ENCODE results near the gene OAT. TPM values are rescaled to one million over a fixed set of nuclear protein-coding genes. Genes with fewer than 3 reads are reported as not detected.
"Not testable (repeated sequence)": the region's sequence is repeated elsewhere in the genome, so short reads cannot be mapped to it uniquely, and the experiment has no call there.

The OAT gene
- total RNA-seq, 1 donor from 2014 or later, result 97.1 TPM

DNA sequence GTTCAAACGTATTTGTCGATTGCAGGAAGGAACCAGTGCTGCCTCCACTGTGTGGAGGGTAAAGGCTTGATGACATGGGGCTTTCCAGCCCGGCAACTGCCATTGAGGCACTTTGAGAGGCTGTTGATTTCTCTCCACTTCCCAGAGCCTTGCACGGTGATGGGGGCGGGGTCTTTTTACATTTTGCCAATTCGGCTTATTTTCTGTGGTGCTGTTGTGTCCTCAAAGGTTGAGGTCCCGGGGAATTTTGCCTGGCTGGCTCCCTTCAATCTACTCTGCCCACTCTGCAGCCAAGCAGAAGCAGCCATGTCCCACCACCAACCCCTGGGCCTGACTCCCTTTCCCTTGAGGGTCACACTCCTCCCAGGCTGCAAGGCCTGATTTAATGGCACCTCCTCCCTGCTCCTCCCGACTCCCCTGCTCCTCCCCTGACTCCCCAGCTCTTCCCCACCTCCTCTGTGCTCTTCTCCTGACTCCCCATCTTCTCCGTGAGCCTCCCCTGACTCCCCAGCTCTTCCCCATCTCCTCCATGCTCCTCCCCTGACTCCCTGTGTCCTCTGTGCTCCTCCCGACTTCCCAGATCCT is 39.0 kb downstream of the OAT start:
- DNase-seq (ENCODE audit: extremely low read depth, low read depth, low spot score), result no peak

GRCh38 chr10:124378881-124379471 is 39.7 kb downstream of the OAT start:
- no peak for DNase-seq (ENCODE audit: extremely low read depth, low read depth, low spot score)

GRCh38 chr10:124378271-124378670 is 40.5 kb downstream of the OAT start:
- DNase-seq (ENCODE audit: extremely low read depth, low read depth, low spot score), result no peak

DNA sequence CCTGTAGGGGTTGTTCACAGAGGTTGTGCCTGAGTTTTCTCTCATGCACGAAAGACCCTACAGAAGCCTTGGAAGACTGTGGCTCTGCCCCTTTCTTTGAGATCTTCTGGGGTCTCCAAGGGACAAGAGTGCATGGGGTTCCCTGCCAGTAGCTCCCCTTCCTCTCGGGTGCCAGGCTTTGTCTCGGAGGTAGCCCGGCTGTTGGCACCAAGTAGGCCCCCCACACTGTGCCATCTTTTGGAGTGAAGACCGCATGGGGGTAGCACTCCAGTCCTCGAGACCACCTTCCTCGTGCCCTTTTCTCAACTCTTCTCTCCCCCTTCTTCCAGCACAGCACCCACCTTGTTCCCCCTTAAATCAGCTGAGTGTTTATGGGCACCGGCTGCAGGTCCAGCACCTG is 41.6 kb downstream of the OAT start:
- DNase-seq (ENCODE audit: extremely low read depth, low read depth, low spot score), result no peak

- no peak for DNase-seq (ENCODE audit: extremely low read depth, low read depth, low spot score)
Observed at GRCh38 chr10:124376411-124376810, 42.3 kb downstream of the OAT start.

DNA sequence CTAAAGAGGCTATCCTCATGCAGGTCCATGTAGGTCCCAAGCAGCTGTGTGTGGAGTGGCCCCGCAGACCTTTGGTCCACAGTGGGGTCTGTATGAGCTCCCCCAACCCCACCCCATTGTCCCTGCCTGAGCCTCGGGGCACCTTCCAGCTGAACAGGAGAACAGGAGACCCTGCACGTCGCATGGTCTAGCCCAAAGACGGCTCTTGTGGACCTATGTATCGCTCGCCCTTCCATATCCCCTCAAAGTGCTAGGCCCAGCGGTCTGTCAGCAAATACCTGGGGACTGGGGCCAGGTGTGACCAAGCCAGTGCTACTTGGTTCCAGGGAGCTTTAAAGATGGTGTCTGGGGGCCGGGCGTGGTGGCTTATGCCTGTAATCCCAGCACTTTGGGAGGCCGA is 43.0 kb downstream of the OAT start:
- no peak for DNase-seq (ENCODE audit: extremely low read depth, low read depth, low spot score)

GRCh38 chr10:124375353-124375614 is 43.4 kb downstream of the OAT start:
- no peak for DNase-seq (ENCODE audit: extremely low read depth, low read depth, low spot score)

- DNase-seq (ENCODE audit: extremely low read depth, low read depth, low spot score), result no peak
Observed at GRCh38 chr10:124374535-124375352, 44.0 kb downstream of the OAT start.

DNA sequence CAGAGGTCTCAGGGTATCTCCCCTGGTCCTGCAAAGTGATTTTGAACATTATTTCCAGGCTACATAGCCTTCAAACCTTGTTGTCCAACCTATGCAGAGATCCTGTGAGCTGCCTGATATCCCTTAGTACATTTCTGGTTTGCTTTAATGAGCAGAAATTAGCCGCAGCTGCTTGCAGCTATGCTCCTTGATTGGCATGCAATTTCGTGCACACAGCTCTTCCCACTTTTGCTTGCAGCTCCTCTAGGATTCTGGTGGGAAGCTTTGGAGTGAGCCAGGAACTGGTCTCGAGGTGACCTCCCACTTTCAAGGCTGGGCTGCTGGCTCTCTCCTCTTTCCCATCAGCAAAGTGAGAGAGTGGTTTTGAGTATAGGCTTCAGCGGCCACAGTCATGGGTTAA is 45.8 kb downstream of the OAT start:
- DNase-seq (ENCODE audit: extremely low read depth, low read depth, low spot score), result no peak

- no peak for DNase-seq (ENCODE audit: extremely low read depth, low read depth, low spot score)
Observed at GRCh38 chr10:124370426-124370825, 48.3 kb downstream of the OAT start.

DNA sequence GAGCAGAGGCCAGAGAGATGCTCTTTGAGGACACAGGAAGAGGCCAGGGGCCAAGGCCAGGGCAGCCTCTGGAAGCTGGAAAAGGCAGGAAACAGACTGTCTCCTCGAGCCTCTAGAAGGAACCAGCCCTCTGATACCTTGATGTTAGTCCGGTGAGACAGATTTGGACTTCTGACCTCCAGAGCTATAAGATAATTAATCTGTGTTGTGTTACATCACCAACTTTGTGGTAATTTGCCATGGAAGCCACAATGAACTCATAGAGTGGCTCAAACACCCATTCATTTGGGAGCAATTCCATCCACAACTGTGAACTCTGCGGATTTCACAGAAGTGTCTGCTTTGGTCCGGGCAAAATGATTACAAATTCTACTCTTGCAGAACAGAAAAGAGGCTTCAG is 48.7 kb downstream of the OAT start:
- DNase-seq (ENCODE audit: extremely low read depth, low read depth, low spot score), result no peak

DNA sequence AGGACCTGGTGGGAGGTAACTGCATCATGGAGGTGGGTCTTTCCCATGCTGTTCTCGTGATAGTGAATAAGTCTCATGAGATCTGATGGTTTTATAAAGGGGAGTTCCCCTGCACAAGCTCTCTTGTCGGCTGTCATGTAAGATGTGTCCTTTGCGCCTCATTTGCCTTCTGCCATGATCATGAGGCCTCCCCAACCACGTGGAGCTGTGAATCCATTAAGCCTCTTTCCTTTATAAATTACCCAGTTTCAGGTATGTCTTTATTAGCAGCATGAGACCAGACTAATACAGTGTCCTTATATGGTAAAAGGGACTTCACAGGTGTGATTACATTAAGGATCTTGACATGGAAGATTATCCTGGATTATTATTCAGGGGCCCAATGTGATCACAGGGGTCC is 49.2 kb downstream of the OAT start:
- not testable (repeated sequence) for DNase-seq (ENCODE audit: extremely low read depth, low read depth, low spot score)

DNA sequence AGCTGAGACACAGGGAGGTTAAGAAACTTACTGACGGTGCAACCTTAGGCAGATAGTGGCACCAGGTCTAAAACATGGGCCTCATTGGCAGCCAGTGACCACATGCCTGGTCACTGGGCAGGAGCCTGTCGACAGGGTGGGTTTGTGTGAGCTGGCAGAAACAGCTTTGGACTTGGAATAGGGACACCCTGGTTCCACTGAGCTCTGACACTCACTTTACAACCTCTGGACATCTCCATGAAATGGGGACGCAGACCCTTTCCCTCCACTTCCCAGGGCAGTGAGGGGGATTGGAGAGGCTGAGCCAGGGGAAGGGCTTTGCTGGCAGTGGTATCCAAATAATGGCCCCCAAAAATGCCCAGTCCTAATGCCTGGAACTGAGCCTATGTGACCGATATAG is 49.7 kb downstream of the OAT start:
- DNase-seq (ENCODE audit: extremely low read depth, low read depth, low spot score), result no peak

- DNase-seq (ENCODE audit: extremely low read depth, low read depth, low spot score), result no peak
Observed at GRCh38 chr10:124367936-124368335, 50.8 kb downstream of the OAT start.

DNA sequence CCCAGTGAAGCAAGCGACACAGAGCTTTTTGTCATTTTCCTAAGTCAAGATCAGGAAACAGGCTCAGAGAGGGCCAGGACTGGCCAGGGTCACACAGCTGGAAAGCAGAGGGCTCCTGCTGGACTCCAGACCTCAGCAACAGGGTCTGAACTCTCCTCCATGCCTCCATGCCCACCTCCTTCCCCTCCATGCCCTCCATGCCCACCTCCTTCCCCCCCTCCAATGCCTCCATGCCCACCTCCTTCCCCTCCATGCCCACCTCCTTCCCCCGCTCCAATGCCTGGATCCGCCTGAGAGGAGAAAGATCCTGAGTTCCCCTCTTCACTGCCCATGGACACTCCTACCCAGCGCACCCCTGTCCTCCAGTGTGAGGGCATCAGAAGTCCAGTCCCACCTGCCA is 51.3 kb downstream of the OAT start:
- DNase-seq (ENCODE audit: extremely low read depth, low read depth, low spot score), result no peak

DNA sequence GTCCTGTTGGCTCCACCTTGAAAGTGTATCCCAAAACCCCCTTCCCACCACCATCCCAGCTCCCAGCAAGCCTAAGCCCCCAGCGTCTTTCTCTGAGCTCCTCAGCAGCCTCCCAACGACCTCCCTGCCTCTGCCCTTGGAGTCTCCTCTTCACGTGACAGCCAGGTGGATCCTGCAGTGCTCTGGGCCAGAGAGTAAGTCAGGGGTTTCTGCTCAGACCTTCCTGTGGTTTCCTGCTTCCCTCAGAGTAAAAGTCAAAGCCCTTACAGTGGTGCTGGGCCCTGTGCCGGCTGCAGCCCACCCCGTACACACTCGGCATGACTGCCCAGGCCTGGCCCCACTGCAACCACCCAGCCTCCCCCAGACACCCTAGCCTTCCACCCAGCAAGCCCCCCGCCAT is 51.9 kb downstream of the OAT start:
- no peak for DNase-seq (ENCODE audit: extremely low read depth, low read depth, low spot score)

DNA sequence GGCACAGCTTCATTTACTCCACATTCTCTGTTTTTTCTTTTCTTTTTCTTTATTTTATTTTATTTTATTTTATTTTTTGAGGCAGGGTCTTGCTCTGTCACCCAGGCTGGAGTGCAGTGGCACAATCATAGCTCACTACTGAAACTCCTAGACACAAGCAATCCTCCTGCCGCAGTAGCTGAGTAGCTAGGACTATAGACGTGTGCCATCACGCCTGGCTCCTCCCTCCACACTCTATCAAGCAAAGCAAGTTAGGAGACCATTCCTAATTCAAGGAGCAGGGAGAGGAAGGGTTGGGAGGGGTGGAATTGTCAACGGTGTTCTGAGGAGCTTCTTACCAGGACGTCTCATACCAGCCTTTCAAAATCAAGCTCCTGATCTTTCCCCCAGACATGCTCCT is 52.4 kb downstream of the OAT start:
- DNase-seq (ENCODE audit: extremely low read depth, low read depth, low spot score), result no peak

- no peak for DNase-seq (ENCODE audit: extremely low read depth, low read depth, low spot score)
Observed at GRCh38 chr10:124364674-124365073, 54.0 kb downstream of the OAT start.

- DNase-seq (ENCODE audit: extremely low read depth, low read depth, low spot score), result no peak
Observed at GRCh38 chr10:124362568-124362967, 56.2 kb downstream of the OAT start.

DNA sequence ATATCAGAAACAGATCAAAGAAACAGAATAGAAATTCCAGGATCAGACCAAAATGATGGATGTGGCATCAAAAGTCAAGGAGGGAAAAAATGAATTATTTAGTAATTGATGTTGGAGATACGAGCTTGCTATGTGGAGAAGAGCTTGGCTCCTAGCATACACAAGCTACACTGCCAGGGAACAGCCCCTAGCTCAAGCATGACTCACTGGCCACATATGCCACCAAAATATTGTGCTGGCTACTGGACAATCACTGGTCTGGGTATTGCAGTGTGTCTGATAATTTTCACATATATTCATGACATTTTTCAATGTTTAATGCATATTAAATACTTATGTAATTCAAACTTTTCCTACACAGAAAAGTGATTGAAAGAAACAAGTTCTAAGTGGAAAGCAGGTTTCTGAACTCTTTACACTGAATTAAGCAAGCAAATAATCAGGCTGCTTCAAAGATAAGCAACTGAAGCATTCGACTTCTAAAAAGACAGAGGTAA is 59.3 kb downstream of the OAT start:
- no peak for DNase-seq (ENCODE audit: extremely low read depth, low read depth, low spot score)

GRCh38 chr10:124357561-124357885 is 61.2 kb downstream of the OAT start:
- no peak for DNase-seq (ENCODE audit: extremely low read depth, low read depth, low spot score)
